ENCODE data around the gene ETV2. TPM values are rescaled to one million over a fixed set of nuclear protein-coding genes. Genes with fewer than 3 reads are reported as not detected.
"Not testable (repeated sequence)": the region's sequence is repeated elsewhere in the genome, so short reads cannot be mapped to it uniquely, and the experiment has no call there.

ETV2 gene
- total and polyA plus RNA-seq, 2 donors, result 0.32 to 1.7 TPM

DNA sequence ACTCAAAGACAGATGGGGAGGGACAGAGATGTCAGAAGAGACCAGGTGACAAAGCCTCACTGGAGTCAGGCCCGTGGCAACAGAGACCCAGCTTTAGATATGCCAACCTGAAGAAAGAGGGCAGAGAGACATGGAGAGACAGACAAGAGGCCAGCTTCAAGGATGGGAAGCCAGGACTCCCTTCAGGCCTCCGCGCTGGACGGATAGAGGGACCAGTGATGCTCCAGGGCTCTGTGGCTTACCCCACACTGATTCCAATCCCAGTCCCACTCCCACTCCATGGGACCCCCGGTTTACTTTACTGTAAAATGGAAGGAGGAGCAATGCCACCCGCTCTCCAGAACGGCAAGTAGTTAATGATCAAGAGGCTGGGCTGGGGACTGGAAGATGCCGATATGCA is 1.7 kb upstream of the ETV2 start:
- no peak for DNase-seq (ENCODE audit: extremely low spot score)
- Histone ChIP-seq H3K4me1 (ENCODE audit: insufficient read depth) (no peaks in the 10 kb centered on the region), H3K27ac (ENCODE audit: low read depth) (no peak overlapping the region), H3K4me3 (ENCODE audit: low read depth, low read length) (no peak overlapping the region), H3K36me3 (ENCODE audit: insufficient read depth) (no peaks in the 10 kb centered on the region)
- 83% methylated on average over 8 of the region's 8 CpGs for WGBS

DNA sequence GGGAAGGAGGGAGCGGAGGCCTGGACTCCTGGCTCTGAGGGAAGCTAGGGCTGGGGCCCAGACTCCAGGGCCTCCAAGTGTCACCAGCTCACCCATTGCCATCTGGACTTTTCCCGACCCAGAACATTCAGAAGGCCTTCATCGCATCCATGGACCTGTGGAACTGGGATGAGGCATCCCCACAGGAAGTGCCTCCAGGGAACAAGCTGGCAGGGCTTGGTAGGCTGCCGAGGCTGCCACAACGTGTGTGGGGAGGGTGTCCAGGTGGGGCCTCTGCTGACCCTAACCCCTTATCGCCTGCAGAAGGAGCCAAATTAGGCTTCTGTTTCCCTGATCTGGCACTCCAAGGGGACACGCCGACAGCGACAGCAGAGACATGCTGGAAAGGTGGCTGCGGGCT is 767 bp downstream of the ETV2 start:
- Histone ChIP-seq H3K27ac (ENCODE audit: low read depth) (no peak overlapping the region), H3K4me1 (ENCODE audit: insufficient read depth) (no peaks in the 10 kb centered on the region), H3K4me3 (ENCODE audit: low read depth, low read length) (no peak overlapping the region), H3K36me3 (ENCODE audit: insufficient read depth) (no peaks in the 10 kb centered on the region)
- 76% methylated on average over 10 of the region's 10 CpGs for WGBS
- DNase-seq (ENCODE audit: extremely low spot score), result no peak

DNA sequence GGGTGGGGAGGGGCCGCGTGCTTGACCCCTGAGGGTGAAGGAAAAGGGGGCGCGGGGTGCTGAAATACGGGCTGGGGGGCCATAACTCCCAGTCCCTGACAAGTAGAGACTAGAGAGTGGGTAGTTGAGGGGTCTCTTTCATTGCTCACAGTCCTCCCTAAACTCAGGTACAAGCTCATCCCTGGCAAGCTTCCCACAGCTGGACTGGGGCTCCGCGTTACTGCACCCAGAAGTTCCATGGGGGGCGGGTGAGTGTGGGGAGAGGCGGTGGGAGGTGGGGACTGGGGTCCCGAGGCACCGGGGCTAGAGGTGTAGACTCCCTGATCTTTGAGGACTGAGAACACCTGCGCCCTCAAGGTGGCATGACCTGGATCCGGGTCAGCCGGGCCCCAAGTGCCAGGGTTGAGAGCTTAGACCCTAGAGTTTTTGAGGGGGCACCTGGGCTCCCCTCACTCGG is 1.3 kb downstream of the ETV2 start:
- Histone ChIP-seq H3K27ac (ENCODE audit: low read depth) (peak overlapping the region; percentile 41), H3K4me1 (ENCODE audit: insufficient read depth) (no peaks in the 10 kb centered on the region), H3K36me3 (ENCODE audit: insufficient read depth) (no peaks in the 10 kb centered on the region), H3K4me3 (ENCODE audit: low read depth, low read length) (peak overlapping the region; percentile 54)
- no peak for DNase-seq (ENCODE audit: extremely low spot score)
- WGBS, result 32% methylated on average over 15 of the region's 15 CpGs

DNA sequence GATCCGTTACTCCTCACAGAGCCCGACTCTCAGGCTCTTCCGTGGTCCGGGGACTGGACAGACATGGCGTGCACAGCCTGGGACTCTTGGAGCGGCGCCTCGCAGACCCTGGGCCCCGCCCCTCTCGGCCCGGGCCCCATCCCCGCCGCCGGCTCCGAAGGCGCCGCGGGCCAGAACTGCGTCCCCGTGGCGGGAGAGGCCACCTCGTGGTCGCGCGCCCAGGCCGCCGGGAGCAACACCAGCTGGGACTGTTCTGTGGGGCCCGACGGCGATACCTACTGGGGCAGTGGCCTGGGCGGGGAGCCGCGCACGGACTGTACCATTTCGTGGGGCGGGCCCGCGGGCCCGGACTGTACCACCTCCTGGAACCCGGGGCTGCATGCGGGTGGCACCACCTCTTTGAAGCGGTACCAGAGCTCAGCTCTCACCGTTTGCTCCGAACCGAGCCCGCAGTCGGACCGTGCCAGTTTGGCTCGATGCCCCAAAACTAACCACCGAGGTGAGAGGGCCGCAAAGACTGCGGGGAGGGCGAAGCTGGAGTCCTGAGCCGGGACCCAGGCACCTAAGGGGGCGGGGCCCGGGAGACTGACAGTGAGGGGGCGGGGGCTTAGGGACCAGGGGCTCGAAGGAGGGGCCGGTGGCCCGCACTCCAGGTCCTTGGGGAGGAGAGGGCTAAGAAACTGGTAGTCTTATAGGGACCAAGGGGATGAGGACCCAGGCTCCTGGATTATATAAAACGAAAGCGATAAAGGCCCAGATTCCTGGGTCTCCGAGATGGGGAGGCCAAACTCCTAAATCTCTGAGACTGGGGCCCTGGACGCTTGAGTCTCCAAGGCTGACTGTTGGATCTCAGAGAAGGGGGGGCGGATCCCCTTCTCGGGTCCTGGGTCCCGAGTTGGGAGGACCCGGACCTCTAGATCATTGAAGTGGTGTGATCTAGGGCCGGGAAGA is 2.0 kb downstream of the ETV2 start:
- WGBS, result 1% methylated on average over 69 of the region's 69 CpGs
- peak overlapping the region; percentile 54 for H3K4me3 ChIP-seq (ENCODE audit: low read depth, low read length)
- H3K27ac ChIP-seq (ENCODE audit: low read depth), result peak overlapping the region; percentile 48
- no peaks in the 10 kb centered on the region for H3K4me1 ChIP-seq (ENCODE audit: insufficient read depth)
- peak; percentile 65 for DNase-seq (ENCODE audit: extremely low spot score)
- no peaks in the 10 kb centered on the region for H3K36me3 ChIP-seq (ENCODE audit: insufficient read depth)

DNA sequence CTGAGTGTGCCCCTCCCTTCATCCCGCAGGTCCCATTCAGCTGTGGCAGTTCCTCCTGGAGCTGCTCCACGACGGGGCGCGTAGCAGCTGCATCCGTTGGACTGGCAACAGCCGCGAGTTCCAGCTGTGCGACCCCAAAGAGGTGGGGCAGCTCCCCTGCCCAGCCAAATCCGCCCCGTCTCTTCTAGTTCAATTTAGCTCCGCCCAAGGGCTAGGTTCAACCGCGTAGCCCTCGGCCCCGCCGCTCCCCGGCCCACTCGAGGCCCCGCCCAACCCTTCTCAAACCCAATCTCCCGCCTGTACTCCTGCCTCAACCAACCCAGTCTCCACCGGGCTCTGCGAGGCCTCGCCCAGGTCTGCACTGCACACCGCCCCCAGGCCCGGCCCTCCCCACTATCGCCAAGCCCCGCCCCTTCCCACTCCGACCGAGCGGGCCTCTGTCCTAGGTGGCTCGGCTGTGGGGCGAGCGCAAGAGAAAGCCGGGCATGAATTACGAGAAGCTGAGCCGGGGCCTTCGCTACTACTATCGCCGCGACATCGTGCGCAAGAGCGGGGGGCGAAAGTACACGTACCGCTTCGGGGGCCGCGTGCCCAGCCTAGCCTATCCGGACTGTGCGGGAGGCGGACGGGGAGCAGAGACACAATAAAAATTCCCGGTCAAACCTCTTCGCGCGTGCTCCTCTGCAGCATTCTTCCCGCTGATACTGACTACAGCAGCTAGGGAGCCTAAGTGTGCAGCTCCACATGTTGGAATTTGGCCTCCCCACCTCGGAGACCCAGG is 2.9 kb downstream of the ETV2 start:
- H3K27ac ChIP-seq (ENCODE audit: low read depth), result peak overlapping the region; percentile 76
- peak overlapping the region; percentile 54 for H3K4me3 ChIP-seq (ENCODE audit: low read depth, low read length)
- peak; percentile 82 for DNase-seq (ENCODE audit: extremely low spot score)
- WGBS, result under 1% methylated on average over 60 of the region's 60 CpGs
- no peaks in the 10 kb centered on the region for H3K4me1 ChIP-seq (ENCODE audit: insufficient read depth)
- no peaks in the 10 kb centered on the region for H3K36me3 ChIP-seq (ENCODE audit: insufficient read depth)

DNA sequence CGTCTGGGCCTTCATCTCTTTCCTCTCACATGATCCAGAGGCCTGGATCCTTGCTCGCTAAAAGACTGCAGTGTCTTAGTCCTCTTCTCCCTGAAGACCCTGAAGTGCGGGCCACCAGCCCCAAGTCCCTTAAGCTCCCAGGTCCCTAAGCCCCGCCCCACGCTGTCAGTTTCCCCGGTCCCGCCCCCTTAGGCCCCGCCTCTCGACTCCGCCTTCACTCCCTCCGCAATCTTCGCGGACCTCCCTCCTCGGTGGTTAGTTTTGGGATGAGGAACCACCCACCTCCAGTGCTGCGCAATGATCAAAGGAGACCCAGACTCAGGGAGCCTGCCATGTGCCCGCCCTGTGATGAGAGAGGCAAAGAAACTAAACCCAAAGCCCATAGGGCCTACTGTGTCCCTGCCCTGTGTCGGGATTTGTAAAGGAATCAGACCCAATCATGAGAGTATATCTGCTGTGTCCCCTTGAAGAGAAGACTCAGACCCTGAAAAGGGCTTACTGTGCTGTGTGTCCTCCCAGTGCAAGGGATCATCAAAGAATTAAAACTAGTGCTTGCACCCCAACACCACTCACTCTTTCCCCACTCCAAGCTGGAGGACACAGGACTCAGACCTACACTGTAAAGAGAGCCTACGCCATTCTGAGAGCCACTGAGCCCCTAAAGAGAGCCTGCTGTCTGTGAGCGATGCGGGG is 3.6 kb downstream of the ETV2 start:
- DNase-seq (ENCODE audit: extremely low spot score), result no peak
- H3K4me3 ChIP-seq (ENCODE audit: low read depth, low read length), result peak overlapping the region; percentile 54
- no peaks in the 10 kb centered on the region for H3K4me1 ChIP-seq (ENCODE audit: insufficient read depth)
- H3K27ac ChIP-seq (ENCODE audit: low read depth), result no peak overlapping the region
- no peaks in the 10 kb centered on the region for H3K36me3 ChIP-seq (ENCODE audit: insufficient read depth)
- WGBS, result 15% methylated on average over 20 of the region's 20 CpGs

DNA sequence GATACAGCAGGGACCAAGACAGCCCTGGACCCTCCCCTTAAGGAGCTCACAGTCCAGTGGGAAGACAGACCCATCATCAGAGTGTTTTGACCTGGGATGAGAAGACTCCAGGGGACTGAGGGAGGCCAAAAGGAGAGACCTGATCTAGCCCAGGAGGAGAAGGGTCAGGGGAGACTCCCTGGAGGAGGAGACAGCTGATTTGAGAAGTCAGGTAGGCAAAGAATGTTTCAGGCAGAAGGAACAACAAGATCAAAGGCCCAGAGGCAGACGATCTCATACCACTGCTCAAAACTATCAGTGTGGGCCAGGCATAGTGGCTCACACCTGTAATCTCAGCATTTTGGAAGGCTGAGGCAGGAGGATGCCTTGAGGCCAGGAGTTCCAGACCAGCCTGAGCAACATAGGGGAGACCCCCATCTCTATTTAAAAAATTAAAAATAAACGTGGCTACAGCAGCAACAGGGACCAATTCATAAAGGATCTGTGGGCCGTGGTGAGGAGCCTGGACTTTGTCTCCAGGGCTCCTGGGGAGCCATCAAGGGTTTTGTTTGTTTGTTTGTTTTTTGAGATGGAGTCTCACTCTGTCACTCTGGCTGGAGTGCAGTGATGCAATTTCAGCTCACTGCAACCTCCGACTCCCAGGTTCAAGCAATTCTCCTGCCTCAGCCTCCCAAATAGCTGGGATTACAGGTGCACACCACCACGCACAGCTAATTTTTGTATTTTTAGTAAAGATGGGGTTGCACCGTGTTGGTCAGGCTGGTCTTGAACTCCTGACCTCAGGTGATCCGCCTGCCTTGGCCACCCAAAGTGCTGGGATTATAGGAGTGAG is 4.4 kb downstream of the ETV2 start:
- Histone ChIP-seq H3K4me3 (ENCODE audit: low read depth, low read length) (no peak overlapping the region), H3K27ac (ENCODE audit: low read depth) (no peak overlapping the region), H3K36me3 (ENCODE audit: insufficient read depth) (no peaks in the 10 kb centered on the region), H3K4me1 (ENCODE audit: insufficient read depth) (no peaks in the 10 kb centered on the region)
- WGBS, result 78% methylated on average over 7 of the region's 7 CpGs
- no peak for DNase-seq (ENCODE audit: extremely low spot score)

DNA sequence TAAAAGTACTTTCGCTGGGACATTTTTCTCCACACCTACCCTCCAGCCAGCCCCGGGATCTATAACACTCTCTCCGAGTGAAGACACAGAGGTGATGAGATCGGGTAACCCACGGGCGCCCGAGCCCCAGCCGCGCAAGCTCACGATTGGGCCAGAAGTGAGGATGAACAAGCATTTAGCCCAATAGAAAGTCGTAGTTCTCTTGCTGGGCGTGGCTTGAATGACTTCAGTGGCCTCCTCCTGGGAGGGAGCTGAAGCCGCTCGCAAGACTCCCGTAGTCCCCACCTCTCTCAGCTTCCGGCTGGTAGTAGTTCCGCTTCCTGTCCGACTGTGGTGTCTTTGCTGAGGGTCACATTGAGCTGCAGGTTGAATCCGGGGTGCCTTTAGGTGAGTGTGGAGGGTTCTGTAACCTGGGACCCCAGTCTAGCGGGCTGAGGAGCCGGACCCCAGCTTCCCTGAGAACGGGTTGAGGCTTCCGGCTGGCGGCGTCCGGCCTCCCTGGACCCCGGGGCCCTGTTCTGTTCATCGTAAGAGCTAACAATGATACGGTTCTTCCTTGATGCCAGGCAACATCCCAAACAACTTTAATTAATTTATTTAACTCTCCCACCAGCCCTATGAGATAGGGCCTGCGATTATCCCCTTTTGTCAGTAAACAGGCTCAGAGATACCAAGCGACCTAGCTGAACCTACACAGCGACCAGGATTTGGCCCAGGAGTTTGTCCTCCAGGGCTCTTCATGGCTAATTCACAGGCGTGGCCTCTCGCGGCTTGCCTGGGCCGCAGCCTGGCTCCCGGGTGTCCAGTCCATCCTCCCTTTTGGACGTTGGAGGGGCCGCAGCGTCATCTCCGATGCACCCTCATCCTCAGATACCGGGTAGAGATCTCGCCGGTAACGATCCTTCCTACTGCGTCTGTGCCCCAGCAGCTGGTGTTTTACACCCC is 6.7 kb downstream of the ETV2 start, which contains the start of gene COX6B1:
TSS of gene COX6B1 (plus strand) at position 307 of the 945 bp plus-strand sequence. CDS start 2,921 bp downstream, outside the sequence.
- DNase-seq (ENCODE audit: extremely low spot score), result peak; percentile 94
- no peaks in the 10 kb centered on the region for H3K36me3 ChIP-seq (ENCODE audit: insufficient read depth)
- peak within 1 kb of the TSS; percentile 86 for H3K4me3 ChIP-seq (ENCODE audit: low read depth, low read length)
- WGBS, result under 1% methylated on average over 46 of the region's 46 CpGs
- H3K4me1 ChIP-seq (ENCODE audit: insufficient read depth), result no peaks in the 10 kb centered on the region
- peak within 1 kb of the TSS; percentile 84 for H3K27ac ChIP-seq (ENCODE audit: low read depth)

DNA sequence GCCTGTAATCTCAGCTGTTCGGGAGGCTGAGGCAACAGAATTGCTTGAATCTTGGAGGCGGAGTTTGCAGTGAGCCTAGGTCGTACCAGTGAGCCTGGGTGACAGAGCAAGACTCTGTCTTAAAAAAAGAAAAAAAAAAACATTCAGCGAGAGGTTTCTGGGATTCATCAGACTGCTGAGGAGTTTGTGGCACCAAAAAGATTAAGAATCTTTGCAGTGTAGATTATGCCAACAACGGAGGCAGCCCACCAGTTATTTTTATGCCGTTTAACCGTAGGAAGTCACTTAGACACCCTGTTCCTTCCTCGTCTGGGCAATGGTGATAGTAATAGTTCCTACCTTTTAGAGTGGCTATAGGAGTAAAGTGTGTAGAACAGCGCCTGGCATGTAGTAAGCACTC is 9.0 kb downstream of the ETV2 start:
- peaks cover 2% of the 10 kb centered on the region for H3K36me3 ChIP-seq (ENCODE audit: insufficient read depth)

DNA sequence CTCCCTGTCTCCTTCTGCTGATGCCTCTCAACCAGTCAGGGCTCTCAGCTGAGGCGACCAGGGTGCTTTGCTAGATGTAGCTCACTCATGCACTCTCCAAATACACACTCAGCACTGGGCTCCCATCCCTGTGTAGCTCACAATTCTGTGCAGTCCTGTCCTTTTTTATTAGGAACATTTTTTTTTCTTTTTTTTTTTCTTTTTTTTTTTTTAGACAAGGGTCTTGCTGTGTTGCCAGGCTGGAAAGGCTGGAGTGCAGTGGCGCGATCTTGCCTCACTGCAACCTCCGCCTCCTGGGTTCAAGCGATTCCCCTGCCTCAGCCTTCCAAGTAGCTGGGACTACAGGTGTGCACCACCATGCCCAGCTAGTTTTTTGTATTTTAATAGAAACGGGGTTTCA is 13.3 kb downstream of the ETV2 start:
- H3K36me3 ChIP-seq (ENCODE audit: insufficient read depth); DNase-seq (ENCODE audit: extremely low spot score); H3K27ac ChIP-seq (ENCODE audit: low read depth); H3K4me3 ChIP-seq (ENCODE audit: low read depth, low read length); H3K4me1 ChIP-seq (ENCODE audit: insufficient read depth): not testable (repeated sequence)
- 98% methylated on average over 6 of the region's 6 CpGs for WGBS

More for the DNA sequence above, 9.0 kb downstream of the ETV2 start:
- H3K4me1 ChIP-seq (ENCODE audit: insufficient read depth), result no peaks in the 10 kb centered on the region
- H3K4me3 ChIP-seq (ENCODE audit: low read depth, low read length), result no peak overlapping the region
- DNase-seq (ENCODE audit: extremely low spot score), result no peak
- H3K27ac ChIP-seq (ENCODE audit: low read depth), result no peak overlapping the region
- 76% methylated on average over 9 of the region's 9 CpGs for WGBS

DNA sequence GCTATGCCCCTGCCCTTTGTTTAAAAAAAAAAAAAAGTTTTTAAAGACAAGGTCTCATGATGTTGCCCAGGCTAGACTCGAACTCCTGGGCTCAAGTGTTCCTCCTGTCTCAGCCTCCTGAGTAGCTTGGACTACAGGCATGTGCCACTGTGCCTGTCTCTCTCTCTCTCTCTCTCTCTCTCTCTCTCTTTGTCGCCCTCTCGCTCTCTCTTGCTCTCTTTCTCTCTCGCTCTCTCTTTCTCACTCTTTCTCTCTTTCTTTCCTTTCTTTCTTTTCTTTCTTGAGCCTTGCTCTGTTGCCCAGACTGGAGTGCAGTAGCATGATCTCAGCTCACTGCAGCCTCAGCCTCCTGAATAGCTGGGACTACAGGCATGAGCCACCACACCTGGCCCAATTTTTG is 14.1 kb downstream of the ETV2 start:
- WGBS, result 94% methylated on average over 4 of the region's 4 CpGs
- Histone ChIP-seq H3K4me3 (ENCODE audit: low read depth, low read length) (no peak overlapping the region), H3K36me3 (ENCODE audit: insufficient read depth) (peaks cover 6% of the 10 kb centered on the region), H3K4me1 (ENCODE audit: insufficient read depth) (no peaks in the 10 kb centered on the region), H3K27ac (ENCODE audit: low read depth) (no peak overlapping the region)
- DNase-seq (ENCODE audit: extremely low spot score), result no peak

DNA sequence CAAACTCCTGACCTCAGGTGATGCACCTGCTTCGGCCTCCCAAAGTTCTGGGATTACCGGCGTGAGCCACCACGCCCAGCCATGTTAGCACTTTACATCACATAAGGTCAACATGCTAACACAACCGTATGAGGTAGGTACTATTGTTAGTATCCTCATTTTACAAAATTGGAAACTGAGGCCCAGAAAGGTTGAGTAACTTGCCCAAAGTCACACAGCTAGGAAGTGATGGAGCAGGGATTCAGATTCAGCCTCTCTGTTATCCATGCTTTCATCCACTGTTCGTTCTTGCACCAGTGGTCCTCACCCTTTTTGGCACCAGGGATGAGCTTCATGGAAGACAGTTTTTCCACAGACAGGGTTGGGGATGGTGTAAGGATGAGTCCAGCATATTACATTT is 15.2 kb downstream of the ETV2 start:
- WGBS, result 96% methylated on average over 6 of the region's 6 CpGs
- Histone ChIP-seq H3K27ac (ENCODE audit: low read depth) (no peak overlapping the region), H3K36me3 (ENCODE audit: insufficient read depth) (peaks cover 6% of the 10 kb centered on the region), H3K4me1 (ENCODE audit: insufficient read depth) (no peaks in the 10 kb centered on the region), H3K4me3 (ENCODE audit: low read depth, low read length) (no peak overlapping the region)
- DNase-seq (ENCODE audit: extremely low spot score), result no peak
